Raji (cell line): ENCODE results near the gene EEF1A2.

Experiments
- POLR2A ChIP-seq: IDR thresholded peaks from 2 replicates; pipeline ENCODE4 v1.6.1; 2011; ENCODE audit warnings: low read depth, low read length, control low read depth; ENCODE audit not compliant: insufficient read depth

The EEF1A2 gene

DNA sequence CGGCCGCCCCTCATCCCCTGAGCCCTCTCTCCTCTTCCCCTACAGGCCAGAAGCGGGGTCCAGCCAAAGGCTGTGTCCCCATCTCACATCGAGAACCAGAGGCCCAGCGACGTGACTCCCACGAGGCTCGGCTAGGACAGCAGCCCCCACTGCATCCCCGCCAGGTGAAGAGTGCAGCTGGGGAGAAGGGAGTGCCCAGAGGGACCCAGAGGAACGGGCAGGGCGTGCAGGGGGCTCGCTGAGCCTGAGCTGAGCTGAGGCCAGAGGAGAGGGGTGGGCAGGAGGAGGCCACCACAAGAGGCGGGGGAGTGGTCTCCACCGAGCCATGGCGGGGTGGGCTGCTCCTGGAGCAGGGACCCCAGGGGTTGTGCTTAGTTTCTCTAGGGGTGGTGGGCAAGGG is 59.0 kb downstream of the EEF1A2 start:
- TF ChIP-seq POLR2A, result no peak

- no peak for TF ChIP-seq POLR2A
Measured at GRCh38 chr20:63438121-63438520, 60.8 kb downstream of the EEF1A2 start.
